ENCODE results near the gene IRF8. TPM values are rescaled to one million over a fixed set of nuclear protein-coding genes. Genes with fewer than 3 reads are reported as not detected.

The IRF8 gene
- total RNA-seq, 1 donor from 2014 or later = not detected

DNA sequence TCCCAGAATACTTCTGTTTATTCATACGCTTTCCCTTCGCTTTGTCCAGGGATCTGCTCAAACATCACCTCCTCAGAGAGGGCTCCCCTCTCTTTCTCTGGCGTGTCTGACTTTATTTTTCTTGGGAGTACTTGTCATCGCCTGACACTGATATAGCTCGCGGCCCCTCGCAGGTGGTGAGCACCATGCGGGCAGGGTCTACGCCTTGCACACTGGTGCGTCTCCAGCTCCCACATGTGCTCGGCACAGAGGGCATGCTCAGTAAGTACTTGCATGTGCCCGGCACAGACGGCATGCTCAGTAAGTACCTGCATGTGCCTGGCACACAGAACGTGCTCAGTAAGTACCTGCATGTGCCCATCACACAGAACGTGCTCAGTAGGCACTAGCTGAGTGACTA is 57.5 kb downstream of the IRF8 start:
- no peaks in the 10 kb centered on the region for H3K36me3 Mint-ChIP-seq (ENCODE audit: low read depth)
- TF ChIP-seq CTCF (IDR thresholded peaks at IDR 0.05) = no peak
- DNase-seq (ENCODE audit: low spot score) = peak; percentile 87
- no peak overlapping the region for H3K27ac Mint-ChIP-seq (ENCODE audit: unreplicated experiment)
- no peaks in the 10 kb centered on the region for H3K4me1 Mint-ChIP-seq (ENCODE audit: low read depth)
- H3K27me3 Mint-ChIP-seq (ENCODE audit: low read depth) = peaks cover 50% of the 10 kb centered on the region
- no peak overlapping the region for H3K4me3 Mint-ChIP-seq (ENCODE audit: unreplicated experiment)
- no peaks in the 10 kb centered on the region for H3K9me3 Mint-ChIP-seq (ENCODE audit: low read depth)

DNA sequence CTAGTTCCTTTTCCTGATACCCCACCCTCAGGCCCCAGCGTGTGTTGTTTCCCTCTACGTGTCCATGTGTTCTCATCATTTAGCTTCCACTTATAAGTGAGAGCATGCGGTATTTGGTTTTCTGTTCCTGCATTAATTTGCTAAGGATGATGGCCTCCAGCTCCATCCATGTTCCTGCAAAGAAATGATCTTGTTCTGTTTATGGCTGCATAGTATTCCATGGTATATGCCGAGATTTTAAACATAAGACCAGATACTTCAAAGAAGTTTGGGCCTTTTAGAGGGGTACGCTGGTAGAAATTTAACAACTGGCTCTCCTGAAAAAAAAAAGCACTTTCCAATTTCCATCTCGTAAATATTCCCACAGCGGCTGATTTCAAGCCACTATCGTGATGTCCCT is 59.8 kb downstream of the IRF8 start:
- TF ChIP-seq CTCF (IDR thresholded peaks at IDR 0.05) = no peak

GRCh38 chr16:85959686-85960085 is 60.7 kb downstream of the IRF8 start:
- Mint-ChIP-seq H3K4me3 (ENCODE audit: unreplicated experiment) (no peak overlapping the region), H3K36me3 (ENCODE audit: low read depth) (no peaks in the 10 kb centered on the region), H3K4me1 (ENCODE audit: low read depth) (peaks cover 3% of the 10 kb centered on the region), H3K9me3 (ENCODE audit: low read depth) (no peaks in the 10 kb centered on the region), H3K27ac (ENCODE audit: unreplicated experiment) (no peak overlapping the region), H3K27me3 (ENCODE audit: low read depth) (peaks cover 55% of the 10 kb centered on the region)
- TF ChIP-seq CTCF (IDR thresholded peaks at IDR 0.05) = no peak
- peak; percentile 47 for DNase-seq (ENCODE audit: low spot score)

More for the DNA sequence above, 59.8 kb downstream of the IRF8 start:
- H3K27me3 Mint-ChIP-seq (ENCODE audit: low read depth) = peaks cover 48% of the 10 kb centered on the region
- no peaks in the 10 kb centered on the region for H3K9me3 Mint-ChIP-seq (ENCODE audit: low read depth)
- DNase-seq (ENCODE audit: low spot score) = no peak
- no peak overlapping the region for H3K27ac Mint-ChIP-seq (ENCODE audit: unreplicated experiment)
- no peaks in the 10 kb centered on the region for H3K36me3 Mint-ChIP-seq (ENCODE audit: low read depth)
- H3K4me3 Mint-ChIP-seq (ENCODE audit: unreplicated experiment) = no peak overlapping the region
- peaks cover 2% of the 10 kb centered on the region for H3K4me1 Mint-ChIP-seq (ENCODE audit: low read depth)

GRCh38 chr16:85960486-85961046 is 61.6 kb downstream of the IRF8 start:
- peaks cover 52% of the 10 kb centered on the region for H3K27me3 Mint-ChIP-seq (ENCODE audit: low read depth)
- H3K27ac Mint-ChIP-seq (ENCODE audit: unreplicated experiment) = no peak overlapping the region
- no peak for TF ChIP-seq CTCF (IDR thresholded peaks at IDR 0.05)
- H3K9me3 Mint-ChIP-seq (ENCODE audit: low read depth) = no peaks in the 10 kb centered on the region
- no peak overlapping the region for H3K4me3 Mint-ChIP-seq (ENCODE audit: unreplicated experiment)
- no peak for DNase-seq (ENCODE audit: low spot score)
- no peaks in the 10 kb centered on the region for H3K36me3 Mint-ChIP-seq (ENCODE audit: low read depth)
- peaks cover 3% of the 10 kb centered on the region for H3K4me1 Mint-ChIP-seq (ENCODE audit: low read depth)

GRCh38 chr16:85961988-85962915 is 63.3 kb downstream of the IRF8 start:
- no peak overlapping the region for H3K27ac Mint-ChIP-seq (ENCODE audit: unreplicated experiment)
- TF ChIP-seq CTCF (IDR thresholded peaks at IDR 0.05) = no peak
- no peaks in the 10 kb centered on the region for H3K36me3 Mint-ChIP-seq (ENCODE audit: low read depth)
- peaks cover 56% of the 10 kb centered on the region for H3K27me3 Mint-ChIP-seq (ENCODE audit: low read depth)
- H3K4me1 Mint-ChIP-seq (ENCODE audit: low read depth) = peaks cover 3% of the 10 kb centered on the region
- no peaks in the 10 kb centered on the region for H3K9me3 Mint-ChIP-seq (ENCODE audit: low read depth)
- no peak for DNase-seq (ENCODE audit: low spot score)
- H3K4me3 Mint-ChIP-seq (ENCODE audit: unreplicated experiment) = no peak overlapping the region

Data from chondrocyte (in vitro differentiated cells).